ENCODE data around the gene PHLDB2.

DNA sequence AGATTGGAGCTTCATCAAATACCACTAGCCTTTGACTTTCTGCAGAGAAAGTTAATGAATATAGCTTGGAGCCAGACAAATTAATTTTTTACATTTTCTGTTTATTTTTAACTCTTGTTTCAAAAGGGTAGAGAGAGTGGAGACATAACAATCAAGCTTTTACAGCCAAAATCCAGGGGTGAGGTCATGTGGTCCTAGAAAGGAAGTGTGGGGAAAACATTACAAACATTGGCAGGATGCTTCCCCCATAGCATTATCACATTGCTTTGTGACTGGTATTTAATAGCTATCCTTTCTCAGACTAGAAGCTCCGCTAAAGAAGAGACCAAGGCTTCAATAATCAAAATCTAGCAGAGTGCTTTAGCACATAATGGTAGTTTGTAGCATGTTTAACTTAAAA is 46.4 kb upstream of the PHLDB2 start:
- no peak for TF ChIP-seq CREB1 (IDR thresholded peaks at IDR 0.05; ENCODE audit: low read depth)
- TF ChIP-seq CHD1 (IDR thresholded peaks at IDR 0.05; ENCODE audit: low read depth, low read length) = no peak
- TF ChIP-seq EZH2 (IDR thresholded peaks at IDR 0.05; ENCODE audit: borderline replicate concordance, control insufficient read depth, low read depth, low read length) = no peak
- TF ChIP-seq POLR2A (IDR thresholded peaks at IDR 0.05; ENCODE audit: low read depth, low read length) = no peak
- no peak for TF ChIP-seq EP300 (IDR thresholded peaks at IDR 0.05; ENCODE audit: borderline replicate concordance in 1 of 2, control insufficient read depth in 1 of 2, low read depth in 2 of 2, low read length in 2 of 2)
- TF ChIP-seq RFX5 (IDR thresholded peaks at IDR 0.05; ENCODE audit: low read depth, low read length) = no peak
- no peak for TF ChIP-seq ZZZ3 (IDR thresholded peaks at IDR 0.05; ENCODE audit: control insufficient read depth, insufficient read length, low read depth)
- TF ChIP-seq, protein P1, sequence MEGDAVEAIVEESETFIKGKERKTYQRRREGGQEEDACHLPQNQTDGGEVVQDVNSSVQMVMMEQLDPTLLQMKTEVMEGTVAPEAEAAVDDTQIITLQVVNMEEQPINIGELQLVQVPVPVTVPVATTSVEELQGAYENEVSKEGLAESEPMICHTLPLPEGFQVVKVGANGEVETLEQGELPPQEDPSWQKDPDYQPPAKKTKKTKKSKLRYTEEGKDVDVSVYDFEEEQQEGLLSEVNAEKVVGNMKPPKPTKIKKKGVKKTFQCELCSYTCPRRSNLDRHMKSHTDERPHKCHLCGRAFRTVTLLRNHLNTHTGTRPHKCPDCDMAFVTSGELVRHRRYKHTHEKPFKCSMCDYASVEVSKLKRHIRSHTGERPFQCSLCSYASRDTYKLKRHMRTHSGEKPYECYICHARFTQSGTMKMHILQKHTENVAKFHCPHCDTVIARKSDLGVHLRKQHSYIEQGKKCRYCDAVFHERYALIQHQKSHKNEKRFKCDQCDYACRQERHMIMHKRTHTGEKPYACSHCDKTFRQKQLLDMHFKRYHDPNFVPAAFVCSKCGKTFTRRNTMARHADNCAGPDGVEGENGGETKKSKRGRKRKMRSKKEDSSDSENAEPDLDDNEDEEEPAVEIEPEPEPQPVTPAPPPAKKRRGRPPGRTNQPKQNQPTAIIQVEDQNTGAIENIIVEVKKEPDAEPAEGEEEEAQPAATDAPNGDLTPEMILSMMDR (IDR thresholded peaks at IDR 0.05 in 2 of 3, conservative IDR thresholded peaks at IDR 0.05 in 1 of 3; ENCODE audit: control insufficient read depth in 2 of 3, extremely low read depth in 1 of 3, insufficient read depth in 1 of 3, low read depth in 3 of 3, low read length in 3 of 3) = no peak
- TF ChIP-seq HCFC1 (IDR thresholded peaks at IDR 0.05; ENCODE audit: low read length) = no peak
- TF ChIP-seq SUPT20H (IDR thresholded peaks at IDR 0.05; ENCODE audit: borderline replicate concordance, control insufficient read depth, low read depth, low read length) = no peak
- no peak for TF ChIP-seq ASH2L (IDR thresholded peaks at IDR 0.05; ENCODE audit: borderline replicate concordance, low read depth)
- TF ChIP-seq, protein P2, sequence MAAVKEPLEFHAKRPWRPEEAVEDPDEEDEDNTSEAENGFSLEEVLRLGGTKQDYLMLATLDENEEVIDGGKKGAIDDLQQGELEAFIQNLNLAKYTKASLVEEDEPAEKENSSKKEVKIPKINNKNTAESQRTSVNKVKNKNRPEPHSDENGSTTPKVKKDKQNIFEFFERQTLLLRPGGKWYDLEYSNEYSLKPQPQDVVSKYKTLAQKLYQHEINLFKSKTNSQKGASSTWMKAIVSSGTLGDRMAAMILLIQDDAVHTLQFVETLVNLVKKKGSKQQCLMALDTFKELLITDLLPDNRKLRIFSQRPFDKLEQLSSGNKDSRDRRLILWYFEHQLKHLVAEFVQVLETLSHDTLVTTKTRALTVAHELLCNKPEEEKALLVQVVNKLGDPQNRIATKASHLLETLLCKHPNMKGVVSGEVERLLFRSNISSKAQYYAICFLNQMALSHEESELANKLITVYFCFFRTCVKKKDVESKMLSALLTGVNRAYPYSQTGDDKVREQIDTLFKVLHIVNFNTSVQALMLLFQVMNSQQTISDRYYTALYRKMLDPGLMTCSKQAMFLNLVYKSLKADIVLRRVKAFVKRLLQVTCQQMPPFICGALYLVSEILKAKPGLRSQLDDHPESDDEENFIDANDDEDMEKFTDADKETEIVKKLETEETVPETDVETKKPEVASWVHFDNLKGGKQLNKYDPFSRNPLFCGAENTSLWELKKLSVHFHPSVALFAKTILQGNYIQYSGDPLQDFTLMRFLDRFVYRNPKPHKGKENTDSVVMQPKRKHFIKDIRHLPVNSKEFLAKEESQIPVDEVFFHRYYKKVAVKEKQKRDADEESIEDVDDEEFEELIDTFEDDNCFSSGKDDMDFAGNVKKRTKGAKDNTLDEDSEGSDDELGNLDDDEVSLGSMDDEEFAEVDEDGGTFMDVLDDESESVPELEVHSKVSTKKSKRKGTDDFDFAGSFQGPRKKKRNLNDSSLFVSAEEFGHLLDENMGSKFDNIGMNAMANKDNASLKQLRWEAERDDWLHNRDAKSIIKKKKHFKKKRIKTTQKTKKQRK (IDR thresholded peaks at IDR 0.05; ENCODE audit: low read depth, low read length) = no peak
- TF ChIP-seq TCF7 (IDR thresholded peaks at IDR 0.05; ENCODE audit: borderline replicate concordance) = no peak
- no peak for TF ChIP-seq CHD2 (IDR thresholded peaks at IDR 0.05; ENCODE audit: borderline replicate concordance, low read depth, low read length)
